ENCODE results near the gene DACT2.

DNA sequence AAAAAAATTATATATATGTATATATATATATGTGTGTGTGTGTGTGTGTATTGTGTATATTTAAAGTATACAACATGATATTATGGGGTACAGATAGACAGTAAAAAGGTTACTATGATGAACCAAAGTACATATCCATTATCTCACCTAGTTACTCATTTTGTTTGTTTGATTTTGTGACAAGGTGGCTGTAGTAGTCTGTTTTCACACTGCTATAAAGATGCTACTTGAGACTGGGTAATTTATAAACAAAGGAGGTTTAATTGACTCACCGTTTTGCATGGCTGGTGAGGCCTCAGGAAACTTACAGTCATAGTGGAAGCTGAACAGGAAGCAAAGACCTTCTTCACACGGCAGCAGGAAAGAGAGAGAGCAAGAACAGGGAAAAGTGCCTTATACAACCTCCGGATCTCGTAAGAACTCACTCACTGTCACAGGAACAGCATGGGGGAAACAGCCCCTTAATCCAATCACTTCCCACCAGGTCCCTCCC, 30.2 kb upstream of the DACT2 start:
- no peak for TF ChIP-seq YY1 (IDR thresholded peaks at IDR 0.05)
- TF ChIP-seq, protein P1, sequence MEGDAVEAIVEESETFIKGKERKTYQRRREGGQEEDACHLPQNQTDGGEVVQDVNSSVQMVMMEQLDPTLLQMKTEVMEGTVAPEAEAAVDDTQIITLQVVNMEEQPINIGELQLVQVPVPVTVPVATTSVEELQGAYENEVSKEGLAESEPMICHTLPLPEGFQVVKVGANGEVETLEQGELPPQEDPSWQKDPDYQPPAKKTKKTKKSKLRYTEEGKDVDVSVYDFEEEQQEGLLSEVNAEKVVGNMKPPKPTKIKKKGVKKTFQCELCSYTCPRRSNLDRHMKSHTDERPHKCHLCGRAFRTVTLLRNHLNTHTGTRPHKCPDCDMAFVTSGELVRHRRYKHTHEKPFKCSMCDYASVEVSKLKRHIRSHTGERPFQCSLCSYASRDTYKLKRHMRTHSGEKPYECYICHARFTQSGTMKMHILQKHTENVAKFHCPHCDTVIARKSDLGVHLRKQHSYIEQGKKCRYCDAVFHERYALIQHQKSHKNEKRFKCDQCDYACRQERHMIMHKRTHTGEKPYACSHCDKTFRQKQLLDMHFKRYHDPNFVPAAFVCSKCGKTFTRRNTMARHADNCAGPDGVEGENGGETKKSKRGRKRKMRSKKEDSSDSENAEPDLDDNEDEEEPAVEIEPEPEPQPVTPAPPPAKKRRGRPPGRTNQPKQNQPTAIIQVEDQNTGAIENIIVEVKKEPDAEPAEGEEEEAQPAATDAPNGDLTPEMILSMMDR (IDR thresholded peaks at IDR 0.05; ENCODE audit: low read depth, low read length, missing input control) = no peak
- no peak for TF ChIP-seq RAD21 (IDR thresholded peaks at IDR 0.05)
- TF ChIP-seq, protein P2, sequence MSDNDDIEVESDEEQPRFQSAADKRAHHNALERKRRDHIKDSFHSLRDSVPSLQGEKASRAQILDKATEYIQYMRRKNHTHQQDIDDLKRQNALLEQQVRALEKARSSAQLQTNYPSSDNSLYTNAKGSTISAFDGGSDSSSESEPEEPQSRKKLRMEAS (IDR thresholded peaks at IDR 0.05) = no peak
- no peak for TF ChIP-seq SP1 (IDR thresholded peaks at IDR 0.05)
- no peak for TF ChIP-seq TAF1 (conservative IDR thresholded peaks at IDR 0.05)
- no peak for TF ChIP-seq REST (IDR thresholded peaks at IDR 0.05)
- no peak for TF ChIP-seq GABPA (IDR thresholded peaks at IDR 0.05 in 1 of 2, conservative IDR thresholded peaks at IDR 0.05 in 1 of 2)
- no peak for TF ChIP-seq JUND (IDR thresholded peaks at IDR 0.05)
- no peak for TF ChIP-seq NR2F2 (IDR thresholded peaks at IDR 0.05)
- no peak for TF ChIP-seq EGR1 (IDR thresholded peaks at IDR 0.05; ENCODE audit: low read depth in 2 of 2)

All from liver (tissue), 3 donors.